Activated naive CD4-positive, alpha-beta T cell treated with anti-CD3 and anti-CD28 coated beads for 36 hours (primary cell): Measurements from ENCODE around the gene B3GAT1. TPM values are rescaled to one million over a fixed set of nuclear protein-coding genes. Genes with fewer than 3 reads are reported as not detected.
A peak's percentile ranks its signal among the peaks of the same experiment; 100 is the strongest.

Experiments
- CTCF ChIA-PET: fragments of 350-600 bp; sonication (Branson Sonifier 250); formaldehyde crosslinking; loops from one replicate; lab custom pipeline; 2021; ENCODE audit warnings: antibody characterized with exemption; lab: Charles Lee
- DNase-seq: peaks from one replicate; pipeline ENCODE4 v3.0.0-alpha.2; 2020
- H3K27ac Mint-ChIP-seq: one replicate; pipeline ENCODE4 v1.8.0; 2021; ENCODE audit warnings: mild to moderate bottlenecking, mixed read lengths
- H3K27me3 Mint-ChIP-seq: one replicate; pipeline ENCODE4 v1.8.0; 2021; ENCODE audit warnings: low read depth, mixed read lengths
- H3K36me3 Mint-ChIP-seq: one replicate; pipeline ENCODE4 v1.8.0; 2021; ENCODE audit warnings: low read depth, mixed read lengths
- H3K4me1 Mint-ChIP-seq: one replicate; pipeline ENCODE4 v1.8.0; 2021; ENCODE audit warnings: low read depth, mixed read lengths
- H3K4me3 Mint-ChIP-seq: one replicate; pipeline ENCODE4 v1.8.0; 2021; ENCODE audit warnings: mild to moderate bottlenecking, moderate library complexity, mixed read lengths
- H3K9me3 Mint-ChIP-seq: one replicate; pipeline ENCODE4 v1.8.0; 2021; ENCODE audit warnings: mixed read lengths
- intact Hi-C: fragments of 100-400 bp; cut with micrococcal nuclease; formaldehyde crosslinking; loops from one replicate; pipeline ENCODE4 v1.15.1; 2023
- total RNA-seq, 2 experiments: library from RNA; stranded (reverse); gene quantifications; one replicate each; pipeline ENCODE4 v1.2.3, GENCODE V29; 2021

Gene B3GAT1
- total RNA-seq, 2 experiments from 2014 or later: 0.05 TPM; not detected in 1

DNA sequence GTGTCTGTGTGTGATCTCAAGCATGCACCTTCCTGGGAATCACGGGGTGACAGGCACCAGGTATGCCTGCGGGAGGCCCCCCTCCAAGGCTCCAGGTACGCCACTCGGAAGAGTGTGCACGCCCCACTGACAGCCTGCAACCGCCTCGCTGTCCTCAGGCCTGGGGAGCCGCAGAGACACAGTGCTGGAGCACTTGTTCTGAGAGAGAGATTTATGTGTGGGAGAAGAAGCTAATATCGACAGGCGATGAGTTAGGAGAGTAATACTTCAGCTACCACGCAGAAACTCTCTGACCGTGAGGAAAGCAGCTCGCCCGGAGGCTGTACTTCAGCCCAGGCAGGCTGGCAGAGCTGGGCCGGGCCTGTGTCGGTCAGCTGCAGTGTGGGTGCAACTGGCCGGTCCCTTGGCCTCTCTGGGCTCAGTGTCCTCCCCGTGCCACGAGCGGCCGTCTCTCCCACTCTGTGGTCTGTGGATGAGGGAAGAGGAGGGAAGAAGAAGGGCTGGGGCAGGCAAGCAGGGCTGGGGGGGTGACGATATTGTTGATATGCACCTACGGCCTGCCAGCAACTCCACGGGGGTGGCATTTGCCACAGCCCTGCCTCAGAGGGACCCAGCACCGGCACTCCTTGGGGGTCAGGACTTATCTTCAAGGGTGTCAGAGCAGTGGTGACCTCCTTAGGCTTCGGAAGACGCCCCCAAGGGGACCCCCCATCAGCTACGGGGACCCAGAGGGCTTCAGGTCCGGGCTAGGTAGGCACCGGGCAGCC, 7.3 kb downstream of the B3GAT1 start:
- CTCF ChIA-PET: no interaction called here
- no peaks in the 10 kb centered on the region for H3K4me1 Mint-ChIP-seq
- H3K4me3 Mint-ChIP-seq: no peak overlapping the region
- intact Hi-C loops: no loop called here
- H3K36me3 Mint-ChIP-seq: no peaks in the 10 kb centered on the region
- peaks cover 27% of the 10 kb centered on the region for H3K27me3 Mint-ChIP-seq
- H3K27ac Mint-ChIP-seq: no peak overlapping the region
- H3K9me3 Mint-ChIP-seq: no peaks in the 10 kb centered on the region
- no peak for DNase-seq

GRCh38 chr11:134402910-134403309, 9.1 kb downstream of the B3GAT1 start:
- CTCF ChIA-PET: no interaction called here
- Mint-ChIP-seq H3K4me3 (no peak overlapping the region), H3K4me1 (no peaks in the 10 kb centered on the region), H3K36me3 (no peaks in the 10 kb centered on the region), H3K27me3 (peaks cover 21% of the 10 kb centered on the region), H3K9me3 (no peaks in the 10 kb centered on the region), H3K27ac (no peak overlapping the region)
- intact Hi-C loops: no loop called here
- no peak for DNase-seq

DNA sequence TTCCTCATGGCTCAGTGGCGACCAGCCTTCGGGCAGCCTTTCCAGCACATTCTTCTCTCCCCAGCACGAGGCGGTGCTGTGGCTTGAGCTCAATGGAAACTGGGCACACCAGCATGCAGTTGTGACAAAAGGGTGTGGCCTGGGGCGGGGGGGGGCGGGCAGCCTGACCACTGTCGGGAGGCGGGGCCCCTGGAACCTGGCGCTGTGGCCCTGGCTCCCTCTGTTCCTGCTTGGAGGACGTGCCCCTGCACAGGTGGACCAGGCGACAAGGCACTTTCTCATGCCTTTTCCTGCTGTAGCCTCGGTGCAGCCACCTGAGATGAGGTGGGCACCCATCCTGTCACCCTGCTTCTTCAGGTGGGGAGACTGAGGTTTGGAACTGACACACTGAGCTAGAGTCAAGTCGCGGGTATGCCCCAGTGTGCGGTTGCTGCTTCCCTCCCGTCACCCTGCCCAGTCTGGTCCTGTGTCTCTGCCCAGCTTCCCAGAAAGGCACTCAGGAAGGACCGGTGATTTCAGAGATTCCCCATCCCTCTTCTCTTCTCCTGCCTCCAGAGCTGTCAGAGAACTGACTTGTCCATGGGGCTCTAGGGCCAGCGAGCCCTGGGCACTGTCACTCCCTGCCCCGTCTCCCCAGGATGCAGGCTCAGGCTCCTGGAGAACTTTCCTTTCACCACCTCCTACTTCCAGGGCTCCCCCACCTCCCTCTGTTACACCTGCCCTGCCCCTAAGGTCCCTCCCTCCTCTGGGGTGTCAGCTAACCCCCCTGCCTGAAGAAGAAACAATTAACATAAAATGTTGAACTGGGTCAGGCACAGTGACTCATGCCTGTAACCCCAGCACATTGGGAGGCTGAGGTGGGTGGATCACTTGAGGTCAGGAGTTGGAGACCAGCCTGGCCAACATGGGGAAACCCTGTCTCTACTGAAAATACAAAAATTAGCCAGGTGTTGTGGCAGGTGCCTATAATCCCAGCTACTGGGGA, 9.9 kb downstream of the B3GAT1 start:
- peaks cover 16% of the 10 kb centered on the region for H3K27me3 Mint-ChIP-seq
- no peaks in the 10 kb centered on the region for H3K9me3 Mint-ChIP-seq
- H3K4me3 Mint-ChIP-seq: no peak overlapping the region
- no peak for DNase-seq
- no peaks in the 10 kb centered on the region for H3K4me1 Mint-ChIP-seq
- intact Hi-C loops: no loop called here
- no peaks in the 10 kb centered on the region for H3K36me3 Mint-ChIP-seq
- CTCF ChIA-PET: no interaction called here
- no peak overlapping the region for H3K27ac Mint-ChIP-seq

DNA sequence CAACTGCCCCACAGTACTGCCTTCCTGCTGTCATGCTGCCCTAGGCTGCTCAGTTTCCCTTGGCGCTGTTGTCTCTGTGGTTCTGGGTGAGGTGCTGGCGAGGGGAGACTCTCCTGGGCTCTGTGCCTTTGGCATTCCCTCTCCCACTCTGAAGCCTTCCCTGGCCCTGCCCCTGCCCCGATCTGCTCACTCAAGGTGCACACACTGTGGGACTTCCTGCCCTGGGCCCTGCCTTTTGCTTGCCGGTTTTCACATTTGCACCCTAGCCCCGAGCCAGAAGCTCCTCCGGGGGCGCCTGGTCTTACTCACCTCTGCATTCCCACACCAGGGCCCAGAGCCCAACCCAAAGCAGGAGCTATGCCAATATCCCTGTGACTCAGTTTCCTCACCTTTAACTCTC, 12.0 kb downstream of the B3GAT1 start:
- Mint-ChIP-seq H3K27me3 (peaks cover 11% of the 10 kb centered on the region), H3K4me1 (no peaks in the 10 kb centered on the region), H3K27ac (no peak overlapping the region), H3K9me3 (no peaks in the 10 kb centered on the region), H3K4me3 (no peak overlapping the region), H3K36me3 (no peaks in the 10 kb centered on the region)
- DNase-seq: no peak
- CTCF ChIA-PET: no interaction called here
- intact Hi-C loops: no loop called here

DNA sequence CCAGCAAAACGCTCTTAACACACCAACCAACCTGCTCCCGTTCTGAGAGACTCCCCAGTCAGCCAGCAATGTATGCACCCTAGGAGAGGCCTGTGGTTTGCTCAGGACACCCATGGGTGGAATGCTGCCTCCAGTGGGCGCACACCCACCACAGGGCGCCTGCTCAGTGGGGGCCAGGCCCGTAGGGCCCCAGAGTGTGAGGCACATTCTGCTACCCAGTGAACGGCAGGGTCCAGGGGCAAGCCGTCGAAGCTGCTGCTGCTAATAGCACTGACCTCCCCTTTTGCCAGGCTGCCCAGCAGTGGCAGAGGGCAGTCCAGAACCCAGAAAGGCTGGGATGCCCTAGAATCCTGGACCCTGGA, 12.8 kb downstream of the B3GAT1 start:
- Mint-ChIP-seq H3K27ac (no peak overlapping the region), H3K9me3 (no peaks in the 10 kb centered on the region), H3K36me3 (no peaks in the 10 kb centered on the region), H3K4me1 (no peaks in the 10 kb centered on the region), H3K27me3 (peaks cover 11% of the 10 kb centered on the region), H3K4me3 (no peak overlapping the region)
- no peak for DNase-seq
- intact Hi-C loops: no loop called here
- CTCF ChIA-PET: no interaction called here

DNA sequence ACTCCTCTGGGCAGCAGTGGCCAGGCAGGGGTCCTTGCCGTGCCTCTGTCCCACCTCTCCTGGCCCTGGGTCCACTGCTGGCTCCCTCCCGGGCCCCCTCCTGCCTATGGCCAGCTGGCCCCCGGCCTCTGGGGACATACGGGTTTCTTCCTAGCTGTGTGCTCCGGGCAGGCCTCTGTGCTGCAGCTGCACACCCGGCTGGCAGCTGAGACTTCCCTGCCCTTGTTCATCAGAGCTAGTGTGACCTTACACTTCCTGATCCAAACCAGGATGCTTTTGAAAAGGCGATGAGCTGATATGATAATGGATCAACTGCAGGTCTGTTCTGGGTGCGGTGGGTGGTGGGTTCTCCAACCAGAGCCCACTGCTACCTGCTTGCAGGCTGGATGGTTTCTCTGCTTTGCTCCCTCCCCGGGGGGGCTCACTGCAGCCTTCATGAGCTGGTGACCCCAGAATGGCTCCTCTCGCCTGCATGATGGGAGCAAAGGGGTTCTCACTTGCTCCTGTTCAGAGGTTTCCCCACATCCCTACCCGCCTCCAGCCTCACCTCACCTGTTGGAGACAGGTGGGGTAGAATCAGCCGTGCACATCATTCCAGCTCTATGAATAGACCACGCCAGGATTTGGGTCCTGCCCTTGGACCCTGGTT, 13.3 kb downstream of the B3GAT1 start:
- CTCF ChIA-PET: no interaction called here
- no peak overlapping the region for H3K27ac Mint-ChIP-seq
- H3K4me3 Mint-ChIP-seq: no peak overlapping the region
- H3K9me3 Mint-ChIP-seq: no peaks in the 10 kb centered on the region
- no peaks in the 10 kb centered on the region for H3K4me1 Mint-ChIP-seq
- intact Hi-C loops: no loop called here
- H3K27me3 Mint-ChIP-seq: peaks cover 11% of the 10 kb centered on the region
- no peaks in the 10 kb centered on the region for H3K36me3 Mint-ChIP-seq
- DNase-seq: no peak

GRCh38 chr11:134398079-134398444, 14.0 kb downstream of the B3GAT1 start:
- CTCF ChIA-PET: no interaction called here
- H3K4me1 Mint-ChIP-seq: no peaks in the 10 kb centered on the region
- no peak overlapping the region for H3K4me3 Mint-ChIP-seq
- H3K27ac Mint-ChIP-seq: no peak overlapping the region
- peaks cover 11% of the 10 kb centered on the region for H3K27me3 Mint-ChIP-seq
- no peaks in the 10 kb centered on the region for H3K9me3 Mint-ChIP-seq
- intact Hi-C loops: no loop called here
- H3K36me3 Mint-ChIP-seq: no peaks in the 10 kb centered on the region
- no peak for DNase-seq

GRCh38 chr11:134397304-134398078, 14.6 kb downstream of the B3GAT1 start:
- Mint-ChIP-seq H3K27me3 (peaks cover 11% of the 10 kb centered on the region), H3K27ac (peak overlapping the region; percentile 59), H3K4me3 (no peak overlapping the region), H3K4me1 (no peaks in the 10 kb centered on the region), H3K36me3 (no peaks in the 10 kb centered on the region), H3K9me3 (no peaks in the 10 kb centered on the region)
- intact Hi-C loops: no loop called here
- CTCF ChIA-PET: no interaction called here
- DNase-seq: no peak

DNA sequence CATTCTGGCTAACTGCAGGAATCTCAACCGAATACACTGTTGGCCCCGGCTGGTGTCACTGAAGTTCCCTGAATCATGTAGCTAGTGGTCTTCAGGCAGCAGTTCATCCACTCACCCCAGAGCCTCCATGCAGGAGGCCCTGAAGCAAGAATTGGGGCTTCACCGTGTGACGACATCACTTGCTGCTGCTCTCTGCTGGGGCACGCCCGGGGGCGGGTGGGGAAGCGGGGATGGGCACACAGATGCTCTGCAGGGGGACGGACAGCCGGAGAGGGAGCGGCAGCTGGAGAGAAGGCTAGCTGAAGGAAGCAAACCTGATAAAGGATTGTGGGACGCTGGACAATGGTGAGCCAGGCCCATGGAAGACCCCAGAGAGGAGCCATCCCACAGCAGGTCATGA, 17.0 kb downstream of the B3GAT1 start:
- Mint-ChIP-seq H3K9me3 (no peaks in the 10 kb centered on the region), H3K4me3 (no peak overlapping the region), H3K4me1 (no peaks in the 10 kb centered on the region), H3K27me3 (peaks cover 1% of the 10 kb centered on the region), H3K27ac (no peak overlapping the region), H3K36me3 (no peaks in the 10 kb centered on the region)
- CTCF ChIA-PET: no interaction called here
- intact Hi-C loops: no loop called here
- no peak for DNase-seq

DNA sequence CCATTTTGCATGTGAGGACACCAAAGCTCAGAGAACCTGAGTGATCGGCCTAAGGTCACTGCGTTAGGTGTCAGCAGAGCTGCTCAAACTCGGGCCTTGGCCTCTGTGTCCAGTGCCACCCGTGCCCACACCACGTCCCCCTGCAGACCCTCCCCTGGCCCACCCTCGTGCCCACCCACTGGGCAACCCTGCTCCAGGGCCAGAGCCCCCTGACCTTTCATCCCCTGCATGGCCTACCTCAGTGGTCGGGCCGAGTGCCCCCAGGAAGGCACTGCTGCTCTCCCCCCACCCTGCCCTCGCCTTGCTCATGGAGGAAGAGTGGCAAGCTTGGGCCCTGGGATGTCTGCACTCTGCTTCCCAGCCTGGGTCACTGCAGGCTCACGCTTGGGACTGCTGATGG, 17.7 kb downstream of the B3GAT1 start:
- Mint-ChIP-seq H3K4me3 (no peak overlapping the region), H3K27ac (no peak overlapping the region), H3K27me3 (peaks cover 5% of the 10 kb centered on the region), H3K9me3 (no peaks in the 10 kb centered on the region), H3K36me3 (no peaks in the 10 kb centered on the region), H3K4me1 (no peaks in the 10 kb centered on the region)
- no peak for DNase-seq
- intact Hi-C loops: no loop called here
- CTCF ChIA-PET: no interaction called here

DNA sequence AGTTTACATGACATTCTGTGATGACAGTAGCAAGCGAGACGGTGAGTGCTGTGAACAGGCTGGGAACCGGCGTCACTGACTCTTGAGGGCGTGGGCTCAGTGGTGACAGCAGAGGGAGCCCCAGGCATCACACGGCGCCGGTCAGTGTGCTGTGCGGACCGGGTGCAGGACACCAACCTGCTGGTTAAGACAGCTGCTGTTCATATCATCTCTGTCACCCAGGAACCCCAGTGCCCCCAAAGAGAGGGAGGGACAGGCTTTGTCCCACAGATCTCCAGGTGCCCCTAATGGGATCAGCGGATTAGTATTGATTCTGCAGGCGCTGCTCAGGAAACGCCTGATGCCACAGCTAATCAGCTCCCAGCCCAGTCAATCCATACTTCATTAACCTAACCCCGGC, 18.4 kb downstream of the B3GAT1 start:
- H3K27ac Mint-ChIP-seq: no peak overlapping the region
- no peak for DNase-seq
- H3K4me1 Mint-ChIP-seq: no peaks in the 10 kb centered on the region
- CTCF ChIA-PET: no interaction called here
- peaks cover 5% of the 10 kb centered on the region for H3K27me3 Mint-ChIP-seq
- intact Hi-C loops: no loop called here
- H3K9me3 Mint-ChIP-seq: no peaks in the 10 kb centered on the region
- no peak overlapping the region for H3K4me3 Mint-ChIP-seq
- H3K36me3 Mint-ChIP-seq: no peaks in the 10 kb centered on the region
